Neuronal stem cell (in vitro differentiated cells): ENCODE data around the gene DCST1.

Source experiments
- DNase-seq: peaks from one replicate; pipeline ENCODE4 v3.0.0-alpha.2; 2013; ENCODE audit warnings: low spot score
- H2AFZ ChIP-seq: one replicate; pipeline ENCODE4 v1.6.1; 2013; ENCODE audit warnings: mild to moderate bottlenecking, low read length, inconsistent platforms
- H2AK5ac ChIP-seq: 2 replicates; pipeline ENCODE4 v1.6.1; 2013; ENCODE audit warnings: low read depth, mild to moderate bottlenecking, inconsistent platforms, low read length, moderate library complexity, mixed read lengths
- H2BK120ac ChIP-seq: 2 replicates; pipeline ENCODE4 v1.6.1; 2013; ENCODE audit warnings: low read depth, mild to moderate bottlenecking, inconsistent platforms, low read length, moderate library complexity, mixed read lengths
- H2BK12ac ChIP-seq: one replicate; pipeline ENCODE4 v1.6.1; 2013; ENCODE audit warnings: low read length, inconsistent platforms
- H2BK15ac ChIP-seq: 2 replicates; pipeline ENCODE4 v1.6.1; 2013; ENCODE audit warnings: mild to moderate bottlenecking, low read length, inconsistent platforms, mixed read lengths
- H2BK5ac ChIP-seq: one replicate; pipeline ENCODE4 v1.6.1; 2013; ENCODE audit warnings: inconsistent platforms, mild to moderate bottlenecking, low read length, moderate library complexity
- H3K14ac ChIP-seq: one replicate; pipeline ENCODE4 v1.6.1; 2013; ENCODE audit warnings: low read length, inconsistent platforms
- H3K18ac ChIP-seq: 2 replicates; pipeline ENCODE4 v1.6.1; 2013; ENCODE audit warnings: low read length, inconsistent platforms
- H3K23ac ChIP-seq: 2 replicates; pipeline ENCODE4 v1.6.1; 2013; ENCODE audit warnings: low read depth, mild to moderate bottlenecking, mixed read lengths, low read length, inconsistent platforms; ENCODE audit not compliant: poor library complexity
- H3K27ac ChIP-seq: replicated peaks from 3 replicates; pipeline ENCODE4 v1.5.1; 2013; ENCODE audit warnings: low read length, inconsistent platforms
- H3K27me3 ChIP-seq, 3 experiments: 2 replicates each; pipeline ENCODE4 v1.6.1; 2013; ENCODE audit warnings: low read length in 3 of 3, mild to moderate bottlenecking in 2 of 3, inconsistent platforms in 1 of 3, low read depth in 1 of 3, mixed read lengths in 1 of 3, moderate library complexity in 1 of 3; ENCODE audit not compliant: control insufficient read depth in 3 of 3, insufficient read depth in 3 of 3
- H3K36me3 ChIP-seq, 2 donors: replicated peaks in 1 of 2; 2 replicates each; pipeline ENCODE4 v1.6.1; 2013; ENCODE audit warnings: low read length in 2 of 2; ENCODE audit not compliant: control insufficient read depth in 2 of 2, insufficient read depth in 2 of 2
- H3K4ac ChIP-seq: 2 replicates; pipeline ENCODE4 v1.6.1; 2013; ENCODE audit warnings: inconsistent platforms, mild to moderate bottlenecking, low read length, moderate library complexity
- H3K4me1 ChIP-seq, 2 donors: 1 replicate in 1 of 2; 2 replicates in 1 of 2; pipeline ENCODE4 v1.6.1; 2013; ENCODE audit warnings: low read length in 2 of 2, low read depth in 1 of 2; ENCODE audit not compliant: control insufficient read depth in 2 of 2, insufficient read depth in 1 of 2
- H3K4me2 ChIP-seq: one replicate; pipeline ENCODE4 v1.6.1; 2013; ENCODE audit warnings: mild to moderate bottlenecking, low read length, inconsistent platforms; ENCODE audit not compliant: insufficient read depth, poor library complexity, severe bottlenecking
- H3K4me3 ChIP-seq, 2 donors: 2 replicates each; pipeline ENCODE4 v1.5.1; 2013; ENCODE audit warnings: low read length in 2 of 2, mild to moderate bottlenecking in 2 of 2, inconsistent platforms in 1 of 2, moderate library complexity in 1 of 2
- H3K79me1 ChIP-seq: one replicate; pipeline ENCODE4 v1.6.1; 2013; ENCODE audit warnings: low read depth, mild to moderate bottlenecking, inconsistent platforms, low read length, moderate library complexity
- H3K9ac ChIP-seq: one replicate; pipeline ENCODE4 v1.6.1; 2013; ENCODE audit warnings: mild to moderate bottlenecking, low read depth, low read length, inconsistent platforms; ENCODE audit not compliant: poor library complexity
- H3K9me3 ChIP-seq, 2 donors: replicated peaks in 1 of 2; 2 replicates each; pipeline versions ENCODE3 to v1.6.1; 2013; ENCODE audit warnings: low read length in 2 of 2, mild to moderate bottlenecking in 2 of 2, inconsistent platforms in 1 of 2, low read depth in 1 of 2, mixed read lengths in 1 of 2, moderate library complexity in 1 of 2; ENCODE audit not compliant: control insufficient read depth in 2 of 2, insufficient read depth in 1 of 2
- H4K8ac ChIP-seq: one replicate; pipeline ENCODE4 v1.6.1; 2013; ENCODE audit warnings: low read depth, mild to moderate bottlenecking, inconsistent platforms, low read length, moderate library complexity
- H4K91ac ChIP-seq: one replicate; pipeline ENCODE4 v1.6.1; 2013; ENCODE audit warnings: low read length, low read depth, mild to moderate bottlenecking, inconsistent platforms; ENCODE audit not compliant: poor library complexity
- WGBS, 2 donors: extraction: QIAGEN DNeasy Blood & Tissue Kit; methylation state at CpG; one replicate each; pipeline ENCODE4 v1.1.7; 2013; ENCODE audit warnings: missing lambda C conversion rate in 2 of 2, mixed read lengths in 1 of 2; ENCODE audit not compliant: insufficient read length in 2 of 2, insufficient replicate concordance in 1 of 2; ENCODE audit errors: extremely low coverage in 2 of 2; 5-methylcytosine and 5-hydroxymethylcytosine counted together

DCST1 gene

GRCh38 chr1:155072531-155073289, 39.1 kb downstream of the DCST1 start:
- no peak overlapping the region for H3K18ac ChIP-seq
- H2BK120ac ChIP-seq = no peak overlapping the region
- no peak overlapping the region for H3K14ac ChIP-seq
- no peaks in the 10 kb centered on the region for H3K79me1 ChIP-seq
- H3K27ac ChIP-seq = no peak overlapping the region
- peaks cover 10 to 23% of the 10 kb centered on the region in 2 donors for H3K36me3 ChIP-seq
- no peak overlapping the region for H3K23ac ChIP-seq
- no peak overlapping the region for H3K9ac ChIP-seq
- no peak overlapping the region for H2BK12ac ChIP-seq
- no peak overlapping the region for H2BK5ac ChIP-seq
- H2AK5ac ChIP-seq = no peak overlapping the region
- H3K4me1 ChIP-seq = peaks cover 22 to 32% of the 10 kb centered on the region in 2 donors
- no peak overlapping the region for H2AFZ ChIP-seq
- no CpG with 5 or more reads among the region's 7 CpGs for WGBS, 2 donors
- H3K4me3 ChIP-seq = no peak overlapping the region
- H3K4me2 ChIP-seq = no peak overlapping the region
- H3K4ac ChIP-seq = no peak overlapping the region
- peaks cover 0 to 2% (median 0%) of the 10 kb centered on the region in 3 experiments for H3K27me3 ChIP-seq
- no peak for DNase-seq
- H2BK15ac ChIP-seq = no peak overlapping the region
- no peak overlapping the region for H4K91ac ChIP-seq
- no peak overlapping the region for H4K8ac ChIP-seq
- no peaks in the 10 kb centered on the region for H3K9me3 ChIP-seq

- peak overlapping the region; percentile 49 for H2BK15ac ChIP-seq
- no peak overlapping the region for H2AFZ ChIP-seq
- no peak for DNase-seq
- no peak overlapping the region for H2BK120ac ChIP-seq
- peaks cover 9 to 15% of the 10 kb centered on the region in 2 donors for H3K36me3 ChIP-seq
- no peak overlapping the region for H2BK5ac ChIP-seq
- H4K91ac ChIP-seq = no peak overlapping the region
- peaks cover 0 to 2% (median 0%) of the 10 kb centered on the region in 3 experiments for H3K27me3 ChIP-seq
- peaks cover 26 to 32% of the 10 kb centered on the region in 2 donors for H3K4me1 ChIP-seq
- no peak overlapping the region for H3K23ac ChIP-seq
- WGBS, 2 donors = no CpG with 5 or more reads among the region's 3 CpGs
- no peak overlapping the region for H4K8ac ChIP-seq
- peak overlapping the region; percentile 40 for H3K18ac ChIP-seq
- peak overlapping the region; percentile 70 for H3K9ac ChIP-seq
- no peak overlapping the region for H3K4me2 ChIP-seq
- no peaks in the 10 kb centered on the region for H3K79me1 ChIP-seq
- H3K4me3 ChIP-seq = no peak overlapping the region
- H3K9me3 ChIP-seq = no peaks in the 10 kb centered on the region
- H3K4ac ChIP-seq = no peak overlapping the region
- no peak overlapping the region for H2BK12ac ChIP-seq
- no peak overlapping the region for H3K14ac ChIP-seq
- no peak overlapping the region for H2AK5ac ChIP-seq
- no peak overlapping the region for H3K27ac ChIP-seq
These were observed 40.0 kb downstream of the DCST1 start for GRCh38 chr1:155073377-155074242.

GRCh38 chr1:155075535-155075934, 41.9 kb downstream of the DCST1 start:
- H3K27ac ChIP-seq = no peak overlapping the region
- H3K14ac ChIP-seq = no peak overlapping the region
- no peak overlapping the region for H2AFZ ChIP-seq
- no CpG with 5 or more reads among the region's 5 CpGs for WGBS, 2 donors
- no peak overlapping the region for H3K4me2 ChIP-seq
- H3K18ac ChIP-seq = no peak overlapping the region
- no peaks in the 10 kb centered on the region for H3K79me1 ChIP-seq
- H2BK15ac ChIP-seq = no peak overlapping the region
- H3K9me3 ChIP-seq = no peaks in the 10 kb centered on the region
- H2BK12ac ChIP-seq = no peak overlapping the region
- H4K8ac ChIP-seq = no peak overlapping the region
- H3K9ac ChIP-seq = no peak overlapping the region
- H3K4ac ChIP-seq = no peak overlapping the region
- H3K4me1 ChIP-seq = peaks cover 20 to 34% of the 10 kb centered on the region in 2 donors
- H2BK120ac ChIP-seq = no peak overlapping the region
- H3K36me3 ChIP-seq = no peaks in the 10 kb centered on the region
- no peak overlapping the region for H4K91ac ChIP-seq
- no peak overlapping the region for H3K23ac ChIP-seq
- no peak overlapping the region for H2BK5ac ChIP-seq
- no peak for DNase-seq
- H3K4me3 ChIP-seq = no peak overlapping the region
- H2AK5ac ChIP-seq = peak overlapping the region; percentile 84
- H3K27me3 ChIP-seq = peaks cover 5 to 17% (median 8%) of the 10 kb centered on the region in 3 experiments

- no peak overlapping the region for H3K4ac ChIP-seq
- H2BK120ac ChIP-seq = no peak overlapping the region
- no peaks in the 10 kb centered on the region for H3K79me1 ChIP-seq
- no peaks in the 10 kb centered on the region for H3K36me3 ChIP-seq
- H3K4me2 ChIP-seq = no peak overlapping the region
- H4K91ac ChIP-seq = no peak overlapping the region
- H3K27me3 ChIP-seq = peaks cover 10 to 23% (median 11%) of the 10 kb centered on the region in 3 experiments
- no peak overlapping the region for H3K18ac ChIP-seq
- H3K4me3 ChIP-seq = no peak overlapping the region
- no CpG with 5 or more reads among the region's 1 CpG for WGBS, 2 donors
- peak overlapping the region; percentile 8 for H2AFZ ChIP-seq
- no peak overlapping the region for H3K14ac ChIP-seq
- no peaks in the 10 kb centered on the region for H3K9me3 ChIP-seq
- H2BK12ac ChIP-seq = no peak overlapping the region
- H3K23ac ChIP-seq = no peak overlapping the region
- H4K8ac ChIP-seq = no peak overlapping the region
- no peak overlapping the region for H3K27ac ChIP-seq
- peaks cover 19 to 34% of the 10 kb centered on the region in 2 donors for H3K4me1 ChIP-seq
- H3K9ac ChIP-seq = no peak overlapping the region
- no peak overlapping the region for H2AK5ac ChIP-seq
- H2BK5ac ChIP-seq = no peak overlapping the region
- H2BK15ac ChIP-seq = no peak overlapping the region
- DNase-seq = no peak
These were observed 42.7 kb downstream of the DCST1 start for GRCh38 chr1:155076371-155076770.
